HUES48 (cell line): ENCODE measurements around the gene MAGI2.

Experiments used
- H3K27ac ChIP-seq: one replicate; pipeline ENCODE4 v1.7.0; 2013; ENCODE audit warnings: low read depth, low read length, inconsistent platforms
- H3K27me3 ChIP-seq: 2 replicates; pipeline ENCODE4 v1.6.1; 2013; ENCODE audit warnings: mild to moderate bottlenecking, low read length; ENCODE audit not compliant: control insufficient read depth, insufficient read depth
- H3K36me3 ChIP-seq: 2 replicates; pipeline ENCODE4 v1.6.1; 2013; ENCODE audit warnings: low read length; ENCODE audit not compliant: control insufficient read depth, insufficient read depth
- H3K4me1 ChIP-seq: 2 replicates; pipeline ENCODE4 v1.6.1; 2013; ENCODE audit warnings: mild to moderate bottlenecking, low read length; ENCODE audit not compliant: control insufficient read depth, insufficient read depth
- H3K4me3 ChIP-seq: 2 replicates; pipeline ENCODE4 v1.5.1; 2013; ENCODE audit warnings: mild to moderate bottlenecking, low read depth, low read length
- H3K9ac ChIP-seq: 2 replicates; pipeline ENCODE4 v1.6.1; 2013; ENCODE audit warnings: mild to moderate bottlenecking, low read depth, low read length, moderate library complexity
- H3K9me3 ChIP-seq: 2 replicates; pipeline ENCODE4 v1.6.1; 2013; ENCODE audit warnings: low read length; ENCODE audit not compliant: control insufficient read depth, insufficient read depth

Gene MAGI2

DNA sequence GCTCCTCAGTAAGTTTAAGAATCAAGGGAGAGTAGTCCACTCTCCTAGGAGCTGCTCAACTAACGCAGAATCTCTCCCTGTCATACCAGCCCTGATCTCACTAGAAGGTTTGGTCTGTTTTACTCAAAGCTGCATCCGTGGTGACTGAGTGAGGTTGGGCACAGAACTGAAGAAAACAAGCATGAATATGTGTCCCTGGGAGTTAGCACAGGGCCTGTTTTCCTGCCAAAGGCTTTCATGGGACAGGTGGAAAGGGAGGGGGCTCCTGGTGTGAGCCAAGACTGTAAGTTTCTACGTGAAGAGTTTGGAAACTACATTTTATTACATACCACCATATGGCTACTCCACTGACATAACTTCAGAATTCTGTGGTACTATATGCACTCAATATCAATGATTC lies 705.9 kb downstream of the MAGI2 start:
- Histone ChIP-seq H3K27ac (no peak overlapping the region), H3K4me3 (no peak overlapping the region), H3K27me3 (no peaks in the 10 kb centered on the region), H3K4me1 (peaks cover 66% of the 10 kb centered on the region), H3K36me3 (no peaks in the 10 kb centered on the region), H3K9me3 (no peaks in the 10 kb centered on the region), H3K9ac (no peak overlapping the region)

DNA sequence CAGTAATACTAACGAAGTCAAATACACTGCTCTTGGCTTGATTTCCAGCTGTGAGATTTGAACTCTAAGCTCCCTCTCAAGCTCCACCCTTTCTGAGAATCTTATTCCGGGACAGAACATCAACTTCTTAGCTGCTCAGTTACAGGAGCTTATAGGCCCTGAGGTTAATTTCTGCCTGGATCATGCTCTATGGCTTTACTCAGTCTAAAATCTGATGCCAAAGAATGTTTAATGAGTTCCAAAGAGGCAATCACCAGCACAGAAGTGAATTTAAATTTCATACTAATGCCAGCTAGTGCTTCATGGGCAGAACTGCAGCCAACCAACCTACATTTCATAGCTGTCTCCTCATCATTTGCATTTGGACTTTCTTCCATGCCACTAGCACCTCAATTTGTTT lies 707.2 kb downstream of the MAGI2 start:
- Histone ChIP-seq H3K27ac (no peak overlapping the region), H3K36me3 (no peaks in the 10 kb centered on the region), H3K9ac (no peak overlapping the region), H3K4me3 (no peak overlapping the region), H3K9me3 (no peaks in the 10 kb centered on the region), H3K27me3 (no peaks in the 10 kb centered on the region), H3K4me1 (peaks cover 66% of the 10 kb centered on the region)

DNA sequence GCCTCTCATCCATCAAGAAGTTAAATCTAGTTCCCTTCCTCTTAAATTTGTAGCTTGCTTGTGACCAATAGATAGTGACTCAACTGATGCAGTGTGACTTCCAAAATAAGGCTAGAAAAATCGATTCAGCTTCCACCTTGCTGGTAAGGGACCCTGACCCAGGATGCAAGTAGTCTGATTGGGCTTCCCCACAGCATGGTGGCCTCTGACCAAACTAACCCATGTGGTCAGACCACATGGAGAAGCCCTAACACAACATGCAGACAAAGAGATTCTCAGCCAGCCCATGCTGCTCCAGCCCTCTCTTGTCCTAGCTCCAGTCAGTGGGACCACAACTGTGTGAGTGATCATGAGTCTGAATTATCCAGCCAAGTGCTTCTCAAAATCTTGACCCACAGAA lies 710.8 kb downstream of the MAGI2 start:
- Histone ChIP-seq H3K27ac (no peak overlapping the region), H3K9ac (no peak overlapping the region), H3K4me1 (peaks cover 36% of the 10 kb centered on the region), H3K36me3 (no peaks in the 10 kb centered on the region), H3K4me3 (no peak overlapping the region), H3K9me3 (no peaks in the 10 kb centered on the region), H3K27me3 (no peaks in the 10 kb centered on the region)

DNA sequence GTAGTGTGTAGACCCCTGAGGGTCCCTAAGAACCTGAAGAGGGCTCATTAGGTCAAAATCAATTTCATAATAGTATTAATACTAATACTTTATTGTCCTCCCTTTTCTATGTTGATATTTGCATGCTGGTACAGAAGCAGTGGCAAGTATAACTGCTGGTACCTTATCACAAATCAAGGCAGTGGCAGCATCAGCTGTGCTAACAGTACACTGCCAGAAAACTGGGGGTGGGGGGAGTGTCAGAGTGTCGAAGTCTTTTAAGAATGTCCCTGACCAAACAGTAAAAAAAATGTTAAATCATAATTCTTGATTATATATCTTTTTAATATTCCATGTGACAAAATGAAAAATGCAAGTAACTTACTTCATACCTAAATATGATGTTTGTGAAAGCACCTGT lies 716.9 kb downstream of the MAGI2 start:
- no peaks in the 10 kb centered on the region for H3K9me3 ChIP-seq
- no peaks in the 10 kb centered on the region; the same call in 1 of the 2 replicates for H3K4me1 ChIP-seq
- H3K4me3 ChIP-seq = no peak overlapping the region
- H3K36me3 ChIP-seq = no peaks in the 10 kb centered on the region
- no peak overlapping the region for H3K27ac ChIP-seq
- H3K9ac ChIP-seq = no peak overlapping the region
- no peaks in the 10 kb centered on the region for H3K27me3 ChIP-seq

DNA sequence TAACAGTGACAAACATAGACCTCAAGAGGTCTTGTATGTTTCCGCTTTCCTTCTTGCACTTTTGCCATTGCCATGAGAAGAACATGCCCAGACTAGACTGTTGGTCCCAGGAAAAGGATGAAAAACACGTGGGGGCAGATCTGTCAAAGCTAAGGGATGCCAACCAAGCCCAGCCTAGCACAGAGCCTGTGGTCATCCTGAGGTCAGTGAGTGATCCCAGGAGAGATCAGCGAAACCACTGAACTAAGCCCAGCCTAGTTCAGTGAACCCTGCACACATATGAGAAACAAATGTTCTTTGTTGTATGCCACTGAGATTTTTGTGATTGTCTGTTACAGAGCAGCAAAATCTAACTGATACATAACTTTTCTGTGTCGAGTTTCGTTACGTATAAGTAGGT lies 718.8 kb downstream of the MAGI2 start:
- Histone ChIP-seq H3K9me3 (no peaks in the 10 kb centered on the region), H3K27ac (no peak overlapping the region), H3K27me3 (no peaks in the 10 kb centered on the region), H3K4me1 (no peaks in the 10 kb centered on the region; the same call in 1 of the 2 replicates), H3K9ac (no peak overlapping the region; the same call in 1 of the 2 replicates), H3K4me3 (no peak overlapping the region), H3K36me3 (no peaks in the 10 kb centered on the region)

DNA sequence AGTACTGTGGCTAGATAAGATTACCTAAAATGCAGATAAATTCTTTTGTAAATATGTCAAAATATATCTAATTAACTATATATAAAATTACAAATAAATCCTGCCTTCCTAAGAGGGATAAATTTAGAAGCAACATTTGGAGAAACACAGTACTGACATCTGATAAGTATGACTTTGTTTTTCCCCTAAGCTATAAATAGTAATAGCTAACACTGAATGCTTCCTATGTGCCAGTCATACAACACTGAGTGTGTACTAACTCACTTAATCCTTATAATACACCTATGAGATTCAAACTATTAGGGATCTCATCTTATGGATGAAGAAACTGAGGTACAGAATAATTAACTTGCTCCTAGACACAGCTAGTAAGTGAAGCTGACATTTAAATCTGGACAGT lies 733.4 kb downstream of the MAGI2 start:
- Histone ChIP-seq H3K4me1 (peaks cover 8% of the 10 kb centered on the region), H3K9ac (no peak overlapping the region), H3K36me3 (no peaks in the 10 kb centered on the region), H3K4me3 (no peak overlapping the region), H3K27ac (no peak overlapping the region), H3K27me3 (no peaks in the 10 kb centered on the region), H3K9me3 (no peaks in the 10 kb centered on the region)

DNA sequence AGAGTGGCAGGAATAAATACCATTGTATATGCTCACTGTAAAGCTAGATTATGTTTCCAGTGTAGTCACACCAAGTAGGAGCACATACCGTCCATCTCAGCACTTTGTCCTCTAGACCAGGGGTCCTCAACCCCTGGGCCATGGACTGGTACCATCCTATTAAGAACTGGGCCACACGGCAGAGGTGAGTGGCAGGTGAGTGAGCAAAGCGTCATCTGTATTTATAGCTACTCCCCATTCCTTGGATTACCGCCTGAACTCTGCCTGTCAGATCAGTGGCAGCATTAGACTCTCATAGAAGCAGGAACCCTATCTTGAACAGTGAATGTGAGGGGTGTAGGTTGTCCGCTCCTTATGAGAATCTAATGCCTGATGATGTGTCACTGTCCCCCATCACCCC lies 735.3 kb downstream of the MAGI2 start:
- Histone ChIP-seq H3K9me3 (no peaks in the 10 kb centered on the region), H3K9ac (no peak overlapping the region), H3K4me3 (no peak overlapping the region), H3K27ac (no peak overlapping the region), H3K27me3 (no peaks in the 10 kb centered on the region), H3K36me3 (no peaks in the 10 kb centered on the region), H3K4me1 (peaks cover 16% of the 10 kb centered on the region)

DNA sequence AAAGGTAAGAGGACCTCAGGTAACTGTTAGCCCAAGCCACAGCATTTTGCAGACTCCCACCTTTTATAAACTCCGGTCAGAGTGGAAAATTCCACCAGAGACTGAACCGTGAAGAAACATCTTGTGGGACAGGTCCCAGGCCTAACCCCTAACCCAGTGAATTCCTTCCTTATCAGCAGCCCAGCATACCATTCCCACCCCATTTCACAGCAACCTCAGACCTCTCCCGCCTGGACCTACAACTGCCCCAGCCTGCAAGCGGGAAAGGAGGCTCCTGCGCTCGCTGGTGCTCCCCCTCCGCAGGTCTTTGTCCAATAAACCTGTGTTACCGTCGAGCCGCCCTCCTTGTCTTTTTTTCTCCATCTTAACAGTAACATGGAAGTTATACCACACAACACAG lies 736.6 kb downstream of the MAGI2 start:
- no peaks in the 10 kb centered on the region for H3K36me3 ChIP-seq
- peaks cover 25% of the 10 kb centered on the region for H3K4me1 ChIP-seq
- H3K27ac ChIP-seq = no peak overlapping the region
- H3K9me3 ChIP-seq = no peaks in the 10 kb centered on the region
- H3K9ac ChIP-seq = no peak overlapping the region
- H3K27me3 ChIP-seq = no peaks in the 10 kb centered on the region
- no peak overlapping the region for H3K4me3 ChIP-seq

DNA sequence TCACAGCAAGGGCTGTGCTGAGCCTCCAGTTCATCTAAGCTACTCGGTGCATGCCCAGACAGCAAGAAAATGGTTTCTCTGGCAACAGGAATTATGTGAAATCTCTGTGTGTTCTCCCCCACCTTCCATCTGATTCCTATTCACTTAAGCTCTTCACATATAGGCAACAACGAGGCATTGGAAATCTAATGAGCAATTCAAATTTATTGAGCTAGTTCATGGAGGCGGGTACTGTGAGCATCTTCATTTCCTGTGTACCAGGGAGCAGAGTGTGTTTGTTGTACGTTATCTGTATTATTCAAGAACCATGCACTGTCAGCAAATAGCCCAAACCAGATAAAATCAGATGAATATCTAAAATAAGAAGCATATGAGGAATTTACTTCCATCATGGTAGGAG lies 739.1 kb downstream of the MAGI2 start:
- H3K27ac ChIP-seq = no peak overlapping the region
- H3K4me1 ChIP-seq = peaks cover 31% of the 10 kb centered on the region
- no peaks in the 10 kb centered on the region for H3K9me3 ChIP-seq
- no peaks in the 10 kb centered on the region for H3K27me3 ChIP-seq
- H3K9ac ChIP-seq = no peak overlapping the region
- H3K36me3 ChIP-seq = no peaks in the 10 kb centered on the region
- H3K4me3 ChIP-seq = no peak overlapping the region

DNA sequence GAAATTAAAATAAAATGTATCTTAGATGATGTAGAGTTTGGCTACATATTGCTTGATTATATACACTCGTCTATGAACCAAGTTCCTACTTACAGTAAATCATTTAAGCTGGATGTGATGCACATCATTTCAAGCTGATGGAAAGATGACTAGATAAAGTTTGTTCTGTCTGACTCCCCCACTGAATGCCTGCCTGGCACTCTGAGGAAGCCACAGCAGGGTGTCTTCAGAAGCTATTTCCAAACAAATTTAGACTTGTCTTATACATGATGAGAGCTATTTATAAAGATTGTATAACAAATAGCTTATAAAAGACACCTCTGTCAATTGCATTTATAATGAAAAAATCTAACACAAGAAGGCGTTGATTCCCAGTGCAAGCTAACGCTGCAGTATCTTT lies 741.4 kb downstream of the MAGI2 start:
- no peak overlapping the region for H3K27ac ChIP-seq
- H3K4me1 ChIP-seq = peaks cover 36% of the 10 kb centered on the region
- H3K9ac ChIP-seq = no peak overlapping the region
- no peaks in the 10 kb centered on the region for H3K36me3 ChIP-seq
- no peak overlapping the region for H3K4me3 ChIP-seq
- no peaks in the 10 kb centered on the region for H3K27me3 ChIP-seq
- H3K9me3 ChIP-seq = no peaks in the 10 kb centered on the region

DNA sequence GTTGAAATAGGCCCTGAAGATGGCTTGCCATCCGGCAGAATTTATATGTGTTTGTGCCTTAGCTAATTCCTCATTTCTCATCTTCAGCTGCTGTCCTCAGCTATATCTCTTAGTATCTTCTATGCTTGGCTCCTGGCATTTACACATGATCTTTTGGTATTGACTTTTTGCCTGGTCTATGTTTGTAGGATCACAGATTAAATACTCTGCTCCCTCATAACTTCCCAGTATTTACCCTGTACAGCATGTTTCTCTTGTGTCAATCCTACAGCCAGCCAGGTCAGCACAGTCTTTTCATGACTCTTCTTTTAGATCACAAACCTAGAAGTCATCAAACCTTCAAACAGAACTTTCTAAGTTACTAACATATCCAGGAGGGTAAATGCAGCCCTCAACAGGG lies 743.8 kb downstream of the MAGI2 start:
- H3K27me3 ChIP-seq = no peaks in the 10 kb centered on the region
- H3K27ac ChIP-seq = no peak overlapping the region
- H3K9me3 ChIP-seq = no peaks in the 10 kb centered on the region
- no peaks in the 10 kb centered on the region for H3K36me3 ChIP-seq
- H3K4me1 ChIP-seq = peaks cover 34% of the 10 kb centered on the region
- no peak overlapping the region for H3K4me3 ChIP-seq
- H3K9ac ChIP-seq = no peak overlapping the region

DNA sequence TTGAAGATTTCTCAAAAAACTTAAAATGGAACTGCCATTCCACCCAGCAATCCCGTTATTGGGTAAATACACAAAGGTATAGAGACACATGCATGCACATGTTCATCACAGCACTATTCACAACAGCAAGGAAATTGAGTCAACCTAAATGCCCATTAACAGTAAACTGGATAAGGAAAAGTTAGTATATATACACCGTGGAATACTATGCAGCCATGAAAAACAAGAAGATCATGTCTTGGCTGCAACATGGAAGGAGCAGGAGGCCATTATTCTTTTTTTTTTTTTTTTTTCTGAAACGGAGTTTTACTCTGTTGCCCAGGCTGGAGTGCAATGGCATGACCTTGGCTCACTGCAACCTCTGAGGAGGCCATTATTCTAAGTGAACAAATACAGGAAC lies 749.0 kb downstream of the MAGI2 start:
- no peak overlapping the region for H3K27ac ChIP-seq
- no peaks in the 10 kb centered on the region for H3K36me3 ChIP-seq
- no peak overlapping the region for H3K4me3 ChIP-seq

More for the DNA sequence above, 749.0 kb downstream of the MAGI2 start:
- H3K27me3 ChIP-seq = no peaks in the 10 kb centered on the region
- peaks cover 13% of the 10 kb centered on the region for H3K4me1 ChIP-seq
- no peak overlapping the region for H3K9ac ChIP-seq
- H3K9me3 ChIP-seq = no peaks in the 10 kb centered on the region
